GM19043 (cell line): Measurements from ENCODE around the gene MXD4.

Source experiments
- ATAC-seq: cut with Tn5 transposase; IDR thresholded peaks from one replicate; pipeline ENCODE4 v1.9.1; 2021; ENCODE audit warnings: low read depth; ENCODE audit not compliant: unreplicated experiment

Gene MXD4, protein sequence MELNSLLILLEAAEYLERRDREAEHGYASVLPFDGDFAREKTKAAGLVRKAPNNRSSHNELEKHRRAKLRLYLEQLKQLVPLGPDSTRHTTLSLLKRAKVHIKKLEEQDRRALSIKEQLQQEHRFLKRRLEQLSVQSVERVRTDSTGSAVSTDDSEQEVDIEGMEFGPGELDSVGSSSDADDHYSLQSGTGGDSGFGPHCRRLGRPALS

DNA sequence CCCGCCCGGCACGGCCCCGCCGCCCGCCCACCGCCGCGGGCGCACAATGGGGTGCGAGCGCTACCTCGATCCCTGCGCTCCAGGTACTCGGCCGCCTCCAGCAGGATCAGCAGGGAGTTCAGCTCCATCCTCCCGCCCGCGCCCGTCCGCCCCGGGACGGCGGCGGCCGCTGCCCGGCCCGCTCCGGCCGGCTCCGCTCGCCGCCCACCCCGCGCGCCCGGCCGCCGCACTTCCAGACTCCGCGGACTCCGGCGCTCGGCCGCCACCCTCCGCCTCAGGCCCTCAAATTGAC lies at the start of gene MXD4:
MXD4 (minus strand) TSS at position 257 of the 292 bp plus-strand sequence; CDS start at position 128, 129 bp downstream.
- ATAC-seq: no peak

- no peak for ATAC-seq
Observed at GRCh38 chr4:2306773-2307410, 45.0 kb upstream of the MXD4 start.

GRCh38 chr4:2305766-2306501 lies 44.0 kb upstream of the MXD4 start:
- no peak for ATAC-seq

GRCh38 chr4:2304877-2305561 lies 43.1 kb upstream of the MXD4 start:
- ATAC-seq: no peak

GRCh38 chr4:2304321-2304876 lies 42.5 kb upstream of the MXD4 start:
- no peak for ATAC-seq

DNA sequence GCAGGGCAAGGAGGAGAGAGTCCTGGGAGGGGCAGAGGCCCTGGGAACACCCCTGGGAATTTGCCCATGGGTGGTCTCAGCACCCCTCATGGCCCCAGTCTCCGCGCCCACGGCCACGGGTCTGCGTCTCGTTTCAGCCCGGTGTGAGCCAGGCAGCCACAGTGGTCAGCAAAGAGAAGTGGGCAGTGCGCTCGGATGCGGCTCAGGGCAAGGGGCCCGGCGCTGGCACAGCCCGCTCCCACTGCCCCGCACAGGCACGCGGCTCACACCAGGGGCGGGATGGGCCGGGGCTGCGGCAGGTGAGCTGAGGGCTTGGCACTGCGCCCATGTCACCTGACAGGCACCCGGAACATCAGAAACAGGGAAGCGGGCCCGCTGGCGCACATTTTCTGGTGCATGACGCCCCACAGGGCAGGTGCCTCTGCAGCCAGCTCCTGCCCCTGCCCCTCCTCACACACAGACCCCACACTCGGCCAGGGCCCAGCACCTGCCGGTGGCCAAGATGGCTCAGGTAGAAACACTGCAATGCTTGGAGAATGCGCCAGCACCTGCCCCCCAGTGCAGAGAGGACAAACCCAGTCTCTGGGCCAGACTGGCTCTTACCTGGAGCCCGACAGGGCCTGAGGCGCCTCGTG lies 41.9 kb upstream of the MXD4 start:
- no peak for ATAC-seq

GRCh38 chr4:2303121-2303685 lies 41.3 kb upstream of the MXD4 start:
- no peak for ATAC-seq

- no peak for ATAC-seq
Observed at GRCh38 chr4:2302387-2303119, 40.6 kb upstream of the MXD4 start.

- ATAC-seq: no peak
Observed at GRCh38 chr4:2301806-2302205, 39.9 kb upstream of the MXD4 start.

DNA sequence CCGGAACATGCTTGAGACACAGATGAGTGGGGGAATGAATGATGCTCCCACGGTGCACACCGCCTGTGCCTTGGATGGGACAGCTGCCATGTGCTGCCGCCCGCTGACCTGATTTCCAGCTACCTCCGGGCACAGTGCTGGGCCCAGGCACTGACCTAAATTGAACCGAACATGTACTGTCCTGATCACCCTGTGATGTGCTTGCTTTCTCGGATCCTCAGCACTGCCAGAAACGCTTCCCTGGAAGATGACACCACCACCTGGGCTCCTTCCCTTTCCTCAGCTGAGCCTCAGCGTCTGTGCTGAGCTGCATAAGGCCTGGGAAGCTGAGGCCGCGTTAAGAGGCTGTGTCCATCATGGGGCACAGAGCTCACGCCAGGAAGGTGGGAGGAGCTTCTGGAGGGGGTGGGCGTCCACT lies 39.3 kb upstream of the MXD4 start:
- no peak for ATAC-seq

DNA sequence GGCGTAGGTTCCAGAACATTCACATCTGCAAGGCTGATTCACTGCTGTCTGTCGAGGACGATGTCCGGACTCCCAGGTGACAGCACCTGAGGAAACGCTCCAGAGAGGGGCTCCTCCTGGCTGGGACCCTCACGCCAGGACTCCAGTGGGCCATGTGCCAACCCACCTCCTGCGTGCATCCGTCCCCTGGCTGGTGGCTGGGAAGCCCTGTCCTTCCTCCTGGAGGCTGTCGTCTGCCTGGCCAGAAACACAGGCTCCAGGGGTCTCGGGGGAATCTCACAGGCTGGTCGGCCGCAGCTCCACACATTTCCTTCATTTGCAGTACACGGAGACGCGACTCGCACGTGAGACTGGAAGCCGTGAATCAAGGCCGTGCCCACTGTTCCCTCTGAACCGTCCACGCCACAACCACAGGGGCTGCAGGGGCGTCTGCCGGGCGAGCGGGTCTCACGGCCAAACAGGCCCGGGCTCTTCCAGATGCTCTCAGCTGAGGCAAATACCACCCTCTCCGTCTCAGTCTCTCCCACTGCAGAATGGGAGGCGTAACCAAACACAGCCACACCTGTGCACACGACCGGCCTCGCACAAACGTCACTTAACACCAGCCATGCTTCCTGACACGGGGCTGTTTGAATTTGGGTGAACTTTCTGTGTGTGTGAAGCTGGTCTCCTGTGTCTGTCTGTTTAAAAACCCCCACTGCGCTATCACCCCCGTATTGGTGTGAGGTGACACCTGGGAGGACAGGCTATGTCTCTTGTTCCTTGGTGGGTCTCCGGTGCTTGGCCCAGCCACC lies 38.7 kb upstream of the MXD4 start:
- no peak for ATAC-seq

GRCh38 chr4:2299794-2300193 lies 37.9 kb upstream of the MXD4 start:
- no peak for ATAC-seq

- ATAC-seq: no peak
Observed at GRCh38 chr4:2298532-2298991, 36.7 kb upstream of the MXD4 start.

- ATAC-seq: no peak
Observed at GRCh38 chr4:2297606-2298531, 36.0 kb upstream of the MXD4 start.

DNA sequence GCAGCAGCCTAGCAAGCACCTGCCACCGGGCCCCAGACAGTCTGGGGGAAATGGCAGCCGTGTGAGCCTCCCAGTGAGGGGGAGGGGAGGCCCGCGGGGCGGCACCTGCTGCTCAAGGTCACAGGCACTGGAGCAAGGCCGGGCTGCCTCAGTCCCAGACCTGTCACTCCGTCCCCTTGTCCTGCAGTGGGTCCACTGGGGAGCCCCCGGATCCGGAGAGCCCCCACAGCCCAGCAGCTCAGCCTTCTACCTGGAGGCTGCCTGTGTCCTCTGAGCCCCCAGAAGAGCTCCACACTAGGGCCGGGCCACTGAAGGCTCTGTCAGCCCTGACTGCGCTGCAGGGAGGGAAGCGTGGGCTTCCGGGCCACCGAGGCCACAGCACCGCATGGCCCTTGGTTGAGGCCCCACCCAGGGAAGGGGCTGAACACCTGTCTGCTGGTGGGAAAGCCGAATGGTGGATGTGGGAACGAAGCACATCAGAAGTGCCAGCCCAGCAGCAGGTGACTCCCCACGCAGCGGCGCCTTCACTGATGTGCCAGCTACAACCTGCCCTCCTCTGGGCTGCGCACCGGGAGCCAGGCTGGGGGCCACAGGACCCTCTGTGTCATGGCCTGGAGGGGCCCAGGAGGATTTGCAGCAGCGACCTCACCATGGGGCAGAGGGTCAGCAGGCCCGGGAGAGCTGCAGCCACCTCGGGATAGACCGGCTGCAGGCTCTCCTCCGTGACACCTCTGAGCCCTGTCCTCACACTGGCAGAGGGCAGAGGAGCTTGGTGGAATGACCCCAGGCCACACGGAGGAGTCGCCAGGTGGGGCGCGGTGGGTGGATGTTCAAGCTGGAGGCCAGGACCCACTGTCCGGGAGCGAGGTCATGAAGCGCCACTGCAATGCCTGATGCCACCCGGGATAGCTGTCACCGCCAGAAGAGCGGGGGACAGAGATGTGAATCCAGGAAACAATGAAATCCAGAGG lies 35.0 kb upstream of the MXD4 start:
- ATAC-seq: no peak

DNA sequence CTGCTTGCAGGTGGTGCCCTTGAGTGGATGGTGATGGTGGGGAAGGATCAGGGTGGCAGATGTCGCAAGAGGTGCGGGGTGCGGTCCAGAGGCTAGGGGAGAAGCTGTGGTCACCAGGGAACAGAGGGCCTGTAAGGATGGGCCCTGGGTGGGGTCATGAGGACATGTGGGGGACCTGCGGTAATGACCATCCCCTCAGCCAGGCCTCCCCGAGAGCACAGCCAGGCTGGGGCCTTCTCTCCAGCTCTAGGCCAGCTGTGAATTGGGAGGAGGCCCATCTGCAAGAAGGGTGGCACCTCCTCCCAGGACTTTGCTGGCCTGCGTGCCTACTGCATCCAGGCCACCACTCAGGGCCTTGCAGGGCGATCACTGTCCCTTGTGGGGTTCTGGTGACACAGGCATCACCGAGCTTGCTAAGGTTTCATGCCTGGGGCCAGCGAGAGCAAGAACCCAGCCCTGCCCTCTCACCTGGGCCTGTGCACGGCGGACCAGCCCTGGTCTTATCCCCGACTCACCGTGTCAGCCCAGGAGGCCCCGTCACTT lies 34.1 kb upstream of the MXD4 start:
- ATAC-seq: no peak
